Activated CD8-positive, alpha-beta memory T cell treated with anti-CD3 and anti-CD28 coated beads for 4 hours (primary cell): ENCODE data around the gene ATP13A2.
"Not testable (repeated sequence)": the region's sequence is repeated elsewhere in the genome, so short reads cannot be mapped to it uniquely, and the experiment has no call there.

Experiments
- DNase-seq, 2 donors: peaks; one replicate each; pipeline ENCODE4 v3.0.0-alpha.2; 2020; ENCODE audit warnings: low read depth in 2 of 2

Gene ATP13A2

DNA sequence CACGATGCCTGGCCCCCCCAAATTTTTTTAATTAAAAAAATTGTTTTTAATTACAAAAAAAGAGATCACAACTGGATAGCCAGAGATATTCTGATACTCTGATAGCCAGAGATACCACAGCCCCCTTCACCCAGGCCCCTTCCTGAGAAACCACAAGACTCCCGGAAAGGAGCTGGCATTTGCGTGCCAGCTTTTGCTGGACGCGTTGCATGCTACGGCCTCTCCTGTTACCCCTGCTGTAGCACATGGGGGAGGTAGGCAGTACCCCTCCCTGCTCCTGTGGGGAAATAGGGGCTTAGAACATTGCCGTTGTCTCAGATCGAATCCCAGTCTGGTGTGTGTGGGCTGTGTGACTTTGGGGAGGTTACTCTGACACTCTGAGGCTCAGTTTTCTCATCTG lies 54.0 kb downstream of the ATP13A2 start:
- DNase-seq = no peak

DNA sequence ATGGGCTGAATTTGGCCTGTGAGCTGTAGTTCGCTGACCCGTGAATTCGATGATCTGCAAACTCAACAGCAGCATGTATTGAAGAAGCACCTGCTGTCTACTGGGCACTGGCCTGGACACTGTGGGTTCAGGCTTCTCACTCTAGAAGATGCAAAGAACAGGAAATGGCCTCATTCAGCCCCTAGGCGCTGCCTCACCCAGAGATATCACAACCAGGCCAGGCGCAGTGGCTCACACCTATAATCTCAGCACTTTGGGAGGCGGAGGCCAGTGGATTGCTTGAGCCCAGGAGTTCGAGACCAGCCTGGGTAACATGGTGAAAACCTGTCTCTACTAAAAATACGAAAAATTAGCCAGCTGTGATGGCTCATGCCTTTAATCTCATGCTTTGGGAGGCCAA lies 55.0 kb downstream of the ATP13A2 start:
- no peak for DNase-seq

DNA sequence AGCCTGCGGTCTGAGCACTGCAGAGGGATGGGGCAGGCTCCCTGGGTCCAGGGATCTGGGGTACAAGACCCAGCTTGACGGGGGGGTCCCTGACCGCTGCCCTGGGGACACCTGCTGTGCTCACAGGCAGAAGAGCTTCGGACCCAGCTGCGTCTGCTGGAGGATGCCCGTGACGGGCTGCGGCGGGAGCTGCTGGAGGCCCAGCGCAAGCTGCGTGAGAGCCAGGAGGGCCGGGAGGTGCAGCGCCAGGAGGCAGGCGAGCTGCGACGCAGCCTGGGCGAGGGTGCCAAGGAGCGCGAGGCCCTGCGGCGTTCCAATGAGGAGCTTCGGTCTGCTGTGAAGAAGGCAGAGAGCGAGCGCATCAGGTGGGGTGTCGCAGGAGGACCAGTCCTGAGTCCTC lies 56.5 kb downstream of the ATP13A2 start:
- no peak for DNase-seq

DNA sequence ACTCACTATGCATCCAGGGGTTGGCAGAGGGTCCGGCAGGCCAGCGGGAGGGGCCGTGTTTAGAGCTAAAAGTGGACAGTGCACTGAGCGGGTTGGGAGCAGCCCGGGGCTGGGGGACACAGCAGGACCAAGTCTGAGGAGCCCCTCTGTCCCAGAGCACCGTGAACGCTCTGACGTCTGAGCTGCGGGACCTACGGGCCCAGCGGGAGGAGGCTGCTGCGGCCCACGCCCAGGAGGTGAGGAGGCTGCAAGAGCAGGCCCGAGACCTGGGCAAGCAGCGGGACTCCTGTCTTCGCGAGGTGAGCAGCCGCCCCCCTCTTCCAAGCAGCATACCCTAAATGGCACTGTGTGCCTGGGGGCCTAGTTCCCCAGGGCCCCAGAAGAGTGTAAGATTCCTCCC lies 57.1 kb downstream of the ATP13A2 start:
- no peak for DNase-seq

DNA sequence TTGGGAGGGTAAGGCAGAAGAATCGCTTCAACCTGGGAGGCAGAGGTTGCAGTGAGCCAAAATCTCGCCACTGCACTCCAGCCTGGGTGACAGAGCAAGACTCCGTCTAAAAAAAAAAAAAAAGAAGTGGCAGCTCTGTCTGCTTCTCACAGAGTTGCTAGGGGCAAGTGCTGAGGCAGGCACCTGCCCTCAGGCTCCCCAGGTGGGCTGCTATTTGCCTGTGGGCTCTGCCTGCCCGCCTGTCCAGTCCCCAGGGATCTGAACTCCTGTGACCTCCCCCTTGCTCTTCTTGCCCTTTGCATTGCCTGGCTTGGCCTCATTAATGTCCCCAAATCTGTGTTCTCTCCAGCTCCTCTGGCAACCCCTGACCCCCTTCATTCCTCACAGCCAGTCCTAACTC lies 59.4 kb downstream of the ATP13A2 start:
- not testable (repeated sequence) for DNase-seq

DNA sequence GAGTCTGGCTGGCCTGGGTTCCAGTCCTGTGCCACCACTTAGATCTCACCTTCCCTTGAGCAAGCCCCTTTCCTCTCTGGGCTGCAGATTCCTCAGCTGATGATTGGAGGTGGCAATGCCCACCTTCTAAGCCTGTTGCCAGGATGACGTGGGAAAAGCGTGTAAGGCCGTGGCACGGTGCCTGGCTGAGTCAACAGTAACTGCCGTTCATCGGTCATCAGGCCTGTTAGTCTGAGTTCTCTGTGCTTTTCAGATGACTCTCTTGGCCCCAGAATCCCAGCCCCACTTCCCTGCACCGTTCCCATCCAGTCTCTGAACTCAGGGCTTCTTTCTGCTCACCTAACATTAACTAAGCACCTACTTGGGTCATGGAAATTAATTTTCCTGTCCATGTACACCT lies 62.7 kb downstream of the ATP13A2 start:
- not testable (repeated sequence) for DNase-seq

DNA sequence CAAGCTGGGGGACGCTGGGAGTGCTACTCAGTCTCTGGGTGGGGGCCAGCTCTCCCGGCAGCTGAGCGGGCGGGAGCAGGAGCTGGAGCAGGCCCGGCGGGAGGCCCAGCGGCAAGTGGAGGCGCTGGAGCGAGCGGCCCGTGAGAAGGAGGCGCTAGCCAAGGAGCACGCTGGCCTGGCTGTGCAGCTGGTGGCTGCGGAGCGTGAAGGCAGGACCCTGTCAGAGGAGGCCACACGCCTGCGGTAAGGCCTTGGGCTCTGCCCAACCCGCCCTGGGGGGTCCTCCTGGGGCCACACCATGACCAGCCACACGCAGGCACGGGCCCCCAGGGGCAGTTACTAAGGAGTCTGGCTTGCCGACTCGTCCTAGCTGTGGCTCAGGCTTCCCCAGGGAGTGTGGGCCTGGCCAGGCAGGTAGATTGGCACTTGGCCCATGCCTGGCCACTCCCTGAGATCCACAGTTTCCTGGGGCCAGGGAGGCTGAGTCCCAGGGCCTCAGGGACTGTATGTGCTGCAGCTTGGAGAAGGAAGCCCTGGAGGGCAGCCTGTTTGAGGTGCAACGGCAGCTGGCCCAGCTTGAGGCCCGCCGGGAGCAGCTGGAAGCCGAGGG lies 63.3 kb downstream of the ATP13A2 start:
- not testable (repeated sequence) for DNase-seq

DNA sequence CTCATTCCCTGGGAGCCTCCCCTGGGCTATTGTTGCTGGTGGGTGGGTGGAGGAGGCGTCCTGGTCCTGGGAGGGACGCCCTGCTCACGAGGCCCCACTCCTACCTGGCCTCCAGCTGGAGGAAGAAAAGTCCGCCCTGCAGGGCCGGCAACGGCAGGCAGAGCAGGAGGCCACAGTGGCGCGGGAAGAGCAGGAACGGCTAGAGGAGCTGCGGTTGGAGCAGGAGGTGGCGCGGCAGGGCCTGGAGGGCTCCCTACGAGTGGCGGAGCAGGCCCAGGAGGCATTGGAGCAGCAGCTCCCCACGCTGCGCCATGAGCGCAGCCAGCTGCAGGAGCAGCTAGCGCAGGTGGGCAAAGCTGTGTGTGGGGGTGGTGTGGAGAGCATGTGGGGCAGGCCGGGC lies 65.1 kb downstream of the ATP13A2 start:
- no peak for DNase-seq

DNA sequence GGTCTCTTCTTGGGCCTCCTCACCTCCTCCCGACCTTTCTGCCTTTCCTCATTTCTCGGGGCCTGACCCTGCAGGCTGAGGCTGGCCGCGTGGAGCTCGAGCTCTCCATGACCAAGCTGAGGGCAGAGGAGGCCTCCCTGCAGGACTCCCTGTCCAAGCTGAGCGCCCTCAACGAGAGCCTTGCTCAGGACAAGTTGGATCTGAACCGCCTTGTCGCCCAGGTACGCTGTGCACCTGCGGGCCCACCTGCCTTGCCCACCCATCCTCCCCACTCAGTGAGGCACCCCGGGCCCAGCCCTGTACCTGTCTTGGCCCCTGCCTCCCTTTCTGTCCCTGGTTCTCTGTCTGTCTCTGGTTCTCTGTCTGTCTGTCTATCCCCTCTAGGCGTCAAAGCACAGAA lies 65.5 kb downstream of the ATP13A2 start:
- DNase-seq = not testable (repeated sequence)

DNA sequence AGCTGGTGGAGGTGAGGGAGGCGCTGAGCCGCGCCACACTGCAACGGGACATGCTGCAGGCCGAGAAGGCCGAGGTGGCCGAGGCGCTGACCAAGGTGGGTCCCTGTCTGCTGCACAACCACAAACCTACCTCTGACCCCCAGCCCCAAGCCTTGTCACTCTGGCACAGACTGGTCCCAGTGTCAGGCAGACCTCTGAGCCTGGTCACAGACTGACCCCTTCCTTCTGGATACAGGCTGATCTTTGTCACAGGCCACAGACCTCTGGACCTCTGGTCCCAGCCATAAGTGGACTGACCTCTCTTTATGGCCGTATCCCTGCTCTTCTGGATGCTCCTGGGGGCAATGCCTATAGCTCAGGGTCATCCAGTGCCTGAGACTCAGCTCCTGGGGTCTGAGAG lies 66.2 kb downstream of the ATP13A2 start:
- DNase-seq = not testable (repeated sequence)

DNA sequence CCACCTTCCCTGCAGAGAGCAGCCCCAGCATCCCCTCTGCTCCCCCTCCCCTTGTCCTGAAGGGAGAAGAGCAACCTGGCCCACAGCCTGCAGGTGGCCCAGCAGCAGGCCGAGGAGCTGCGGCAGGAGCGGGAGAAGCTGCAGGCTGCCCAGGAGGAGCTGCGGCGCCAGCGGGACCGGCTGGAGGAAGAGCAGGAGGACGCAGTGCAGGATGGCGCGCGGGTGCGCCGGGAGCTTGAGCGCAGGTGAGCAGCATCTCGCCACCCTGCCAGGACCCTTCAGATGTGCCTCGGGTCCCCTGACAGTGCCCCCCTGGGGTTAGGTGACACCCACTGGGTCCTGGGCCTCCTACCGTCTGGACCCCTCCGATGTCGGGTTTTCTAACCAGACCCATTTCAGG lies 67.7 kb downstream of the ATP13A2 start:
- DNase-seq = no peak

DNA sequence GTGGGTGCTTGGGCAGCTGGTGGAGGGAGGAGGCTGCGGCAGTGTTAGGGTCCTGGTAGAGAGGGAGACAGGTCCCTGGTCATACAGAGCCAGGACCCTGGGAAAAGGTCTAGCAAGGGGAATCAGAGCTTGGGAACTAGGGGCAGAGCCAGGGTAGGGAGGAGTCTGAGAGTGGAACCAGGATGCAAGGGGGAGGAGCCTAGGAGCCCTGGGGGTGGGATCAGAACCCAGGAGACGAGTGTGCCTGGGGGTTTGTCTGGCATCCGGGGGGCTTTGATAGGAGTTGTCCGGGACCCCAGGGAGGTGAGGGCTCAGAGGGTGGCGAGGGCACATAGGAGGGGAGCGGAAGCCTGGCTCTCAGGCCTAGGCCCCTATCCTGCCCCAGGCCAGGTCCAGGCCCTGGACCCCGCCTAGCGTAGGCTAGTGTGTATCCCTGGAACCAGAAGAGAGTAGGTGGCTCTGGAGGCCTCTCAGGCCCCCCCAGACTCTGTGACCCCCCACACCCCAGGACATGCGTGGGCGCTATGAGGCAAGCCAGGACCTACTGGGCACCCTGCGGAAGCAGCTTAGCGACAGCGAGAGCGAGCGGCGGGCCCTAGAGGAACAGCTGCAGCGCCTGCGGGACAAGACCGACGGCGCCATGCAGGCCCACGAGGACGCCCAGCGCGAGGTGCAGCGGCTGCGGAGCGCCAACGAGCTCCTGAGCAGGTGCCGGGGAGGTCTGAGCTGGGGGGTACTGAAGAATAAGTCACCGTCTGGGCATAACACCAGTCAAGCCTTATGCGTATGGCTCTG lies 72.1 kb downstream of the ATP13A2 start:
- DNase-seq = not testable (repeated sequence)

DNA sequence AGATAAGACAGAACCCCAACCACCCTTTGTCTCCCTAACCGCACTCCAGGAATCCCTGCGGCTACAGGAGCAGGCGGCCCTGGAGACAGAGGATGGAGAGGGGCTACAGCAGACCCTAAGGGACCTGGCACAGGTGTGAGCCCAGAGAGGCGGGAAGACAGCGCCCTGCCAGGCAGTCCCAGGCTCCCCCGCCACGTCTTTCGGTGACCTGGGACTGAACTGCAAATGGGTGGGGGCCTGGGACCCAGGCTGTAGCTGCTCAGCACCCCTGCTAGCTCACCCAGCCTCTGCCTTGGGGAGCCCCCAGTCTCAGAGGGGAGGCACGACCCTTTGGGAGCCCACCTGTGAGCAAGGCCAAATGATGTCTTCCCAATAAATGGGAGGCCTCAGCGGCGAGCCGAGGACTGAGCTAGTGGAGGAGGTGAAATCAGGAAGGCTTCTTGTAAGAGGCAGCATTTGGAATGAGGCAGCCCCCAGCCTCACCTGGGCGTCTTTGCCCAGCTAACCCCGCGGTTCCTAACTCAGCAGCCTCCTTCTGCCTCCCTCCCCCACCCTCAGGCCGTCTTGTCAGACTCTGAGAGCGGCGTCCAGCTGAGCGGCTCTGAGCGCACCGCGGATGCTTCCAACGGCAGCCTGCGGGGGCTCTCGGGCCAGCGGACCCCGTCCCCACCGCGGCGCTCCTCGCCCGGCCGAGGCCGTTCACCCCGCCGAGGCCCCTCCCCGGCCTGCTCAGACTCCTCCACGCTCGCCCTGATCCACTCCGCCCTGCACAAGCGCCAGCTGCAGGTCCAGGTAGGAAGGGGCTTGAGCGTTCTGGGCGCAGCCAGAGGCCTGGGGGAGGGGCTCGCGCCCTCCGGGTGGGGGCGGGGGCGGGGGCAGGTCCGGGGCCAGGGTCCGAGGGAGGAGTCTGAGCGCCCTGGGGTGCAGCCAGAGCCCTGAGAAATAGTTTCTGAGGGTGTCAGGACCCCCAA lies 73.1 kb downstream of the ATP13A2 start:
- DNase-seq = no peak

DNA sequence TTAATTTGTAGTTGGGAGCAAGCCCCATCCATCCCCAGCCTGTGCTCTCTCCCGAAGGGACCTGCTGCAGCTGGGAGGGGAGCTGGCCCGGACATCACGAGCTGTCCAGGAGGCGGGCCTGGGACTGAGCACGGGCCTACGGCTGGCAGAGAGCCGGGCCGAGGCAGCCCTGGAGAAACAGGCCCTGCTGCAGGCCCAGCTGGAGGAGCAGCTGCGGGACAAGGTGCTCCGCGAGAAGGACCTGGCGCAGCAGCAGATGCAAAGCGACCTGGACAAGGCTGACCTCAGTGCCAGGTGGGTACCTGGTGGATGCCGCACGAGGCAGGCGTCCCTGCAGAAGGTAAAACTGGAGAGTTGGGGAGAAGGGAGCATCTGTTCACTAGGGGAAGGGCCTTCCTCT lies 75.1 kb downstream of the ATP13A2 start:
- not testable (repeated sequence) for DNase-seq
